Fibroblast of lung (primary cell): Measurements from ENCODE around the gene STIM1. TPM values are rescaled to one million over a fixed set of nuclear protein-coding genes. Genes with fewer than 3 reads are reported as not detected.
A peak's percentile ranks its signal among the peaks of the same experiment; 100 is the strongest.
"Not testable (repeated sequence)": the region's sequence is repeated elsewhere in the genome, so short reads cannot be mapped to it uniquely, and the experiment has no call there.

Experiments used
- DNase-seq, 2 donors: peaks; one replicate each; pipeline versions ENCODE4 v3.0.0 to v3.0.0-alpha.2; 2010; ENCODE audit warnings: low read depth in 2 of 2
- H2AFZ ChIP-seq: 2 replicates; pipeline ENCODE4 v1.5.1; 2012; ENCODE audit warnings: low read length, control low read depth, inconsistent platforms
- H3K27ac ChIP-seq: 2 replicates; pipeline ENCODE4 v1.5.1; 2011; ENCODE audit warnings: low read length, control low read depth; ENCODE audit not compliant: insufficient read depth
- H3K27me3 ChIP-seq: 2 replicates; pipeline ENCODE4 v1.5.1; 2011; ENCODE audit warnings: mild to moderate bottlenecking, low read length; ENCODE audit not compliant: control insufficient read depth, insufficient read depth
- H3K36me3 ChIP-seq: 2 replicates; pipeline ENCODE4 v1.5.1; 2011; ENCODE audit warnings: low read length; ENCODE audit not compliant: control insufficient read depth, insufficient read depth
- H3K4me1 ChIP-seq: 2 replicates; pipeline ENCODE4 v1.5.1; 2011; ENCODE audit warnings: low read length; ENCODE audit not compliant: control insufficient read depth, insufficient read depth; ENCODE audit errors: extremely low read depth
- H3K4me2 ChIP-seq: 2 replicates; pipeline ENCODE4 v1.5.1; 2011; ENCODE audit warnings: low read length, control low read depth; ENCODE audit not compliant: insufficient read depth; ENCODE audit errors: extremely low read depth
- H3K4me3 ChIP-seq, 4 experiments: fragments of 200-600 bp in 1 of 4; sonication (generic) in 1 of 4; replicated peaks in 1 of 4; 2 replicates each; pipeline ENCODE4 v1.5.1; 2011 to 2016; ENCODE audit warnings: low read length in 4 of 4, low read depth in 3 of 4, mild to moderate bottlenecking in 3 of 4, control low read depth in 2 of 4, inconsistent platforms in 1 of 4, mixed read lengths in 1 of 4; ENCODE audit not compliant: insufficient read depth in 1 of 4; ENCODE audit errors: control extremely low read depth in 1 of 4
- H3K79me2 ChIP-seq: 2 replicates; pipeline ENCODE4 v1.5.1; 2012; ENCODE audit warnings: mild to moderate bottlenecking, low read length, inconsistent platforms; ENCODE audit not compliant: control insufficient read depth, insufficient read depth
- H3K9ac ChIP-seq: 2 replicates; pipeline ENCODE4 v1.5.1; 2011; ENCODE audit warnings: mild to moderate bottlenecking, low read length, control low read depth; ENCODE audit not compliant: insufficient read depth
- H3K9me3 ChIP-seq: 2 replicates; pipeline ENCODE4 v1.5.1; 2012; ENCODE audit warnings: low read depth, low read length; ENCODE audit not compliant: control insufficient read depth, insufficient read depth
- H4K20me1 ChIP-seq: 2 replicates; pipeline ENCODE4 v1.5.1; 2011; ENCODE audit warnings: low read length; ENCODE audit not compliant: control insufficient read depth, insufficient read depth; ENCODE audit errors: extremely low read depth
- CTCF ChIP-seq, 2 donors: IDR thresholded peaks in 1 of 2; conservative IDR thresholded peaks in 1 of 2; 1 replicate in 1 of 2; 2 replicates in 1 of 2; pipeline ENCODE4 v1.5.1; 2011 to 2012; ENCODE audit warnings: low read length in 2 of 2, control low read depth in 1 of 2, inconsistent platforms in 1 of 2, low read depth in 1 of 2, mild to moderate bottlenecking in 1 of 2
- EZH2 ChIP-seq: IDR thresholded peaks from 2 replicates; pipeline ENCODE4 v1.5.1; 2012; ENCODE audit warnings: low read length, control low read depth, mild to moderate bottlenecking; ENCODE audit errors: missing control alignments
- polyA plus RNA-seq, 2 donors: library from polyadenylated mRNA; depleted of rRNA in 1 of 2; stranded (reverse) in 1 of 2; unstranded in 1 of 2; fragments of >200 nt; gene quantifications; 2 replicates each; pipeline ENCODE4 v1.2.1, GENCODE V29; 2011 to 2012; ENCODE audit warnings: missing spikeins in 1 of 2
- total RNA-seq: library from RNA; depleted of rRNA; stranded (reverse); fragments of >200 nt; gene quantifications from 2 replicates; pipeline ENCODE4 v1.2.1, GENCODE V29; 2014

The STIM1 gene
- total and polyA plus RNA-seq, 2 donors (not counting 1 experiment from before 2014, with no cell fraction given), result 38.1 to 44.6 TPM

- Histone ChIP-seq H3K79me2 (no peaks in the 10 kb centered on the region), H3K4me1 (no peaks in the 10 kb centered on the region), H3K9me3 (no peaks in the 10 kb centered on the region), H3K4me2 (no peak overlapping the region), H3K9ac (no peak overlapping the region), H3K27ac (no peak overlapping the region), H2AFZ (no peak overlapping the region), H3K27me3 (no peaks in the 10 kb centered on the region), H3K4me3 (no peak overlapping the region), H3K36me3 (no peaks in the 10 kb centered on the region), H4K20me1 (no peaks in the 10 kb centered on the region)
- peak in 1 of 2 donors; percentile 42 for DNase-seq
- TF ChIP-seq EZH2 (no peak), CTCF (conservative IDR thresholded peaks at IDR 0.05 in 1 of 2, IDR thresholded peaks at IDR 0.05 in 1 of 2; ENCODE audit: low read depth in 1 of 2, low read length in 2 of 2) (no peak)
These were observed 140.6 kb downstream of the STIM1 start for GRCh38 chr11:3995949-3996554.

DNA sequence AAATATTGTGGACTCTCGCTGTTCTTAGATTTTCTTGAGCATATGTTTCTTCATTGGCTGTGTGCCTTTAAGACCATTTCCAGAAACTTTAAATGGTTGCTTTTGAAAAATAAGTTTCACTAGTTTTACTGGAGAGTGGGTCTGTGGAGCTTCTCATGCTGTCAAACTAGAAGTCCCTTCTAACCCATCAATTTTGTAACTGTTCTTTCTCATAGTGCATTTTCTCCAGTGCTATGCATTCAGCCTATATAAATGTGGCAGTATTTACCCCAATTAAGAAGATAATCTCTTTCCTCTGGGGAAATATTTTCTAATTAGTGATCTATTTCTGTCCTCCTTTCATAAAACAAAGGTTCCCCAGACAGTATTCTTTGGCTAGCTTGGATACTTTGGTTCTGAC, 141.2 kb downstream of the STIM1 start:
- H3K9me3 ChIP-seq, result no peaks in the 10 kb centered on the region
- TF ChIP-seq EZH2, result no peak
- TF ChIP-seq CTCF (conservative IDR thresholded peaks at IDR 0.05 in 1 of 2, IDR thresholded peaks at IDR 0.05 in 1 of 2; ENCODE audit: low read depth in 1 of 2, low read length in 2 of 2), result no peak
- H3K4me3 ChIP-seq, result no peak overlapping the region
- no peaks in the 10 kb centered on the region for H3K27me3 ChIP-seq
- no peaks in the 10 kb centered on the region for H3K36me3 ChIP-seq
- H4K20me1 ChIP-seq, result no peaks in the 10 kb centered on the region
- DNase-seq, result no peak
- no peak overlapping the region for H2AFZ ChIP-seq
- H3K27ac ChIP-seq, result no peak overlapping the region
- H3K4me2 ChIP-seq, result no peak overlapping the region
- H3K4me1 ChIP-seq, result no peaks in the 10 kb centered on the region
- no peaks in the 10 kb centered on the region for H3K79me2 ChIP-seq
- H3K9ac ChIP-seq, result no peak overlapping the region

DNA sequence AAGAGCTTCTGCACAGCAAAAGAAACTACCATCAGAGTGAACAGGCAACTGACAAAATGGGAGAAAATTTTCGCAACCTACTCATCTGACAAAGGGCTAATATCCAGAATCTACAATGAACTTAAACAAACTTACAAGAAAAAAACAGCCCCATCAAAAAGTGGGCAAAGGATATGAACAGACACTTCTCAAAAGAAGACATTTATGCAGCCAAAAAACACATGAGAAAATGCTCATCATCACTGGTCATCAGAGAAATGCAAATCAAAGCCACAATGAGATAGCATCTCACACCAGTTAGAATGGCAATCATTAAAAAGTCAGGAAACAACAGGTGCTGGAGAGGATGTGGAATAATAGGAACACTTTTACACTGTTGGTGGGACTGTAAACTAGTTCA, 149.3 kb downstream of the STIM1 start:
- H3K27me3 ChIP-seq, H3K79me2 ChIP-seq, H3K4me2 ChIP-seq, H2AFZ ChIP-seq, H3K36me3 ChIP-seq, H3K9me3 ChIP-seq, H3K4me3 ChIP-seq, H3K9ac ChIP-seq, H4K20me1 ChIP-seq, H3K4me1 ChIP-seq, DNase-seq, H3K27ac ChIP-seq: not testable (repeated sequence)
